Kidney epithelial cell (primary cell): ENCODE measurements around the gene CEP120. TPM values are rescaled to one million over a fixed set of nuclear protein-coding genes. Genes with fewer than 3 reads are reported as not detected.
"Not testable (repeated sequence)": the region's sequence is repeated elsewhere in the genome, so short reads cannot be mapped to it uniquely, and the experiment has no call there.

Experiments
- DNase-seq: peaks from one replicate; pipeline ENCODE4 v3.0.0-alpha.2; 2010; ENCODE audit warnings: low read depth
- H3K27me3 ChIP-seq: 2 replicates; pipeline ENCODE4 v1.6.0; 2011; ENCODE audit warnings: low read length; ENCODE audit not compliant: control insufficient read depth, insufficient read depth
- H3K36me3 ChIP-seq: 2 replicates; pipeline ENCODE4 v1.5.1; 2011; ENCODE audit warnings: low read length; ENCODE audit not compliant: control insufficient read depth, insufficient read depth
- H3K4me3 ChIP-seq: 2 replicates; pipeline ENCODE4 v1.5.1; 2011; ENCODE audit warnings: low read depth, mild to moderate bottlenecking, control low read depth, low read length
- total RNA-seq: library from RNA; depleted of rRNA; stranded (reverse); fragments of >200 nt; gene quantifications from 2 replicates; pipeline ENCODE4 v1.2.3, GENCODE V29; 2015
- TF ChIP-seq, protein P1 (sequence below): IDR thresholded peaks from 2 replicates; pipeline ENCODE4 v1.5.1; 2011; ENCODE audit warnings: mild to moderate bottlenecking, moderate library complexity, low read length, control low read depth, inconsistent platforms; ENCODE audit not compliant: insufficient read depth, poor library complexity, severe bottlenecking

Gene CEP120
- total RNA-seq: 16.4 and 20.1 TPM in 2 replicates

DNA sequence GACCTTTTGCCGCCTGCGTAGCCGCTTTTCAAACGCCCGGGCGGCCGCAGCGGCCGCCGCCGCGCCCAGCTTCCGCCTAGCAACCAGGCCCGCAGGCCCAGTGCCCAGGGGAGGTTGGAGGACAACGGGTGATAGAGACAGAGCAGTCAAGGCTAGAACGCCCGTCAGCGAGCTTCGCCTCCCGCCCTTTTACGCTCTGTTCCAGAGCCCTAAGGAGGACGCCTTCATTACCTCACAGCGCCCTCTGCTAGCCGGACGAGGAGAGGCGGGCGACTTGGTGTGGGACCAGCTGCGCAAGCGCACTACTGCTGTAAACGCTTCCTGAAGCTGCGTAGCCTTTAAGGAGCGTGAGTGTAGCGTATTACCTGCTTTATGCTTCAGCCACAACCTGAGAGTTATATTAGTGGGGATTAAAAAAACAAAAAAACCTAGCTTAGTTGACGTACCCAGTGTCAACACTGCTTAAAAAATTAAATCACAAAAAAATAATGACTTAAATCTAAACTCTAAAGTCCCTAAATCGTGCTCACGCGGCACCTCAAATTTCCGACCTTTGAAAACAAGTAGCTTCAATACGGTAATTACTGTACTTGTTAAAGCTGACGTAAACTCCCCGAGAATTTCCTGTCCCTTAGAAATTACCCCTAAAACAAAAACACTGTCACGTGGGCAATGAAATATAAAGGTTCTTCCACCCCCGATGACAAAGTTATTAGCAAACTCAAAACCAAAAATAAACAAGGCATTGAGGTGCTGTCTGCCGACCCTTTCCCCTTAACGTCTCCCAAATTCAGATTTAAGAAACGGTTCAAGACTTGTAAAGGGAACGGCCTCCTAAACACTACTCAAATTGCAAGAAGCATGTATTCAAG, at the start of gene CEP120:
CEP120 (minus strand) TSS at position 126 of the 872 bp plus-strand sequence. CDS start 405 bp downstream, outside the sequence.
- Histone ChIP-seq H3K4me3 (peak within 1 kb of the TSS; percentile 79), H3K27me3 (no peaks in the 10 kb centered on the region), H3K36me3 (no peaks in the 10 kb centered on the region)
- TF ChIP-seq, protein P1, sequence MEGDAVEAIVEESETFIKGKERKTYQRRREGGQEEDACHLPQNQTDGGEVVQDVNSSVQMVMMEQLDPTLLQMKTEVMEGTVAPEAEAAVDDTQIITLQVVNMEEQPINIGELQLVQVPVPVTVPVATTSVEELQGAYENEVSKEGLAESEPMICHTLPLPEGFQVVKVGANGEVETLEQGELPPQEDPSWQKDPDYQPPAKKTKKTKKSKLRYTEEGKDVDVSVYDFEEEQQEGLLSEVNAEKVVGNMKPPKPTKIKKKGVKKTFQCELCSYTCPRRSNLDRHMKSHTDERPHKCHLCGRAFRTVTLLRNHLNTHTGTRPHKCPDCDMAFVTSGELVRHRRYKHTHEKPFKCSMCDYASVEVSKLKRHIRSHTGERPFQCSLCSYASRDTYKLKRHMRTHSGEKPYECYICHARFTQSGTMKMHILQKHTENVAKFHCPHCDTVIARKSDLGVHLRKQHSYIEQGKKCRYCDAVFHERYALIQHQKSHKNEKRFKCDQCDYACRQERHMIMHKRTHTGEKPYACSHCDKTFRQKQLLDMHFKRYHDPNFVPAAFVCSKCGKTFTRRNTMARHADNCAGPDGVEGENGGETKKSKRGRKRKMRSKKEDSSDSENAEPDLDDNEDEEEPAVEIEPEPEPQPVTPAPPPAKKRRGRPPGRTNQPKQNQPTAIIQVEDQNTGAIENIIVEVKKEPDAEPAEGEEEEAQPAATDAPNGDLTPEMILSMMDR: peak; percentile 81
- DNase-seq: peak; percentile 97

DNA sequence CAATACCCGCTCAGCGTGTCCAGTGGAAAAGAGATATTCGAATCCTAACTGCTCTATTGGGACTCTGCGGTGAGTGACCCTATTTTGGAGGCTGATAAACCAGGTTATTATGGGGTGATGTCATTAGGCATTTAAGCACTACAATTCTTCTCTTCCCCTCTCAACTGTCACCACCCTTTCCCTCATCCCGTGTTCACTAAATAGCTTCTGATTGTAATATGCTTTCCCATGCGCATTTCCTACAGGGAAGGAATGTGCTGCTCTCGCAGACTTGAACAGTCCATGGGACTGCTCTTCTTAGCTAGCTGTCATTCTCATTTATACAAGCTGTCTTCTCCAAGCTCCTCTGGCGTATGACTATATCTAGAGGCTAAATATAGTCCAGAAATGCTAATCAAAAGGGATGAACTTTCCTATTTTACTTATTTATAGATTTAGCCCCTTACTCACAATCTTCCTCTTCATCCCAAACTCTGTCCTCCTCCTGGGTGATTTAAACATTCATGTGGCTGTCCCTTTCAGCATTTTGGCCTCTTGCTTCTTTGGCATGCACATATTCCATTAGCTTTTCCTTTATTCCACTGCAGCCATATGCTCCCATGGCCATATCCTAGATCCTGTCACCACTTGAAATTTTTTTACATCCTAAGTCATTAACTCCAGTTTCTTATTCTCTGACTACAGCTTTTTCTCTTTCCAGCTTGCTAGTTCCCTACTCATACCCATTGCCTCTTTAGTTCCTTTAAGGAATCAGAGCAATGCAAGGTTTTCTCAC, 49.1 kb upstream of the CEP120 start:
- Histone ChIP-seq H3K27me3 (no peaks in the 10 kb centered on the region), H3K36me3 (no peaks in the 10 kb centered on the region), H3K4me3 (no peak overlapping the region)
- no peak for DNase-seq
- TF ChIP-seq, protein P1: no peak

DNA sequence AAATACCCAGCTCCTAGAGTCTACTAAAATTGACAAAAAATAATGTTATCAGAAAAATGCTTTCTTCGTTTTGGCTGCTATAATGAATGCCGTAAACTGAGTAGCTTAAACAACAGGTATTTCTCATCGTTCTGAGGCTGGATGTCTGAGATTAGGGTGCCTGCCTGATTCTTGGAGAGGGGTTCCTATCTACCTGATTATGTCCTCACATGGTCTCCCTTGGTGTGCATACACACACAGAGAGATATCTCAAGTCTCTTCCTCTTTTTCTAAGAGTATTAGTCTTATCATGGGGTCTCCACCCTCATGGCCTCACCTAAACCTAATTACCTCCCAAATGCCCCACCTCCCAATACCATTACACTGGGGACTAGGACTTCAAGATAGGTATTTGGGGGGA, 48.2 kb upstream of the CEP120 start:
- Histone ChIP-seq H3K4me3 (no peak overlapping the region), H3K36me3 (no peaks in the 10 kb centered on the region), H3K27me3 (no peaks in the 10 kb centered on the region)
- no peak for DNase-seq
- TF ChIP-seq, protein P1: no peak

DNA sequence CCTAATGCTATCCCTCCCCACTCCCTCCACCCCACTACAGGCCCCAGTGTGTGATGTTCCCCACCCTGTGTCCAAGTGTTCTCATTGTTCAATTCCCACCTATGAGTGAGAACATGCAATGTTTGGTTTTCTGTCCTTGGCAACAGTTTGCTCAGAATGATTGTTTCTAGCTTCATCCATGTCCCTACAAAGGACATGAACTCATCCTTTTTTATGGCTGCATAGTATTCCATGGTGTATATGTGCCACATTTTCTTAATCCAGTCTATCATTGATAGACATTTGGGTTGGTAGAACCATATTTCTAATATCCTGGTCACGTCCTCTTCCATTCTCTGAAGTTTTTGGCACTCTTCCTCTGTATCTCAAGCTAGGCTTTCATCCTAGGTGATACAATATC, 43.6 kb upstream of the CEP120 start:
- not testable (repeated sequence) for H3K4me3 ChIP-seq, DNase-seq, H3K36me3 ChIP-seq, H3K27me3 ChIP-seq

- Histone ChIP-seq H3K36me3 (no peaks in the 10 kb centered on the region), H3K27me3 (no peaks in the 10 kb centered on the region), H3K4me3 (no peak overlapping the region)
- TF ChIP-seq, protein P1: no peak
- DNase-seq: peak; percentile 19
These were observed 37.1 kb upstream of the CEP120 start for GRCh38 chr5:123460296-123460729.

- H3K4me3 ChIP-seq, H3K27me3 ChIP-seq, H3K36me3 ChIP-seq, DNase-seq: not testable (repeated sequence)
These were observed 35.8 kb upstream of the CEP120 start for GRCh38 chr5:123458994-123459393.
